GM12878 (cell line): ENCODE results near the gene RPS5. TPM values are rescaled to one million over a fixed set of nuclear protein-coding genes. Genes with fewer than 3 reads are reported as not detected.

ENCODE experiments used
- ATAC-seq: fragments of 200-7000 bp; cut with Tn5 transposase; 3 replicates; pipeline ENCODE4 v1.9.1; 2020; ENCODE audit warnings: mild to moderate bottlenecking, moderate library complexity
- BruUV-seq: library from RNA; stranded (reverse); fragments of 400-500 nt; replicated peaks from 2 replicates; lab custom pipeline; 2021; lab: Mats Ljungman, UMichigan
- CTCF ChIA-PET: fragments of 300-600 bp; sonication (Branson Sonifier 250); formaldehyde crosslinking; extraction: SDS; loops from one replicate; lab custom pipeline; 2021; ENCODE audit warnings: inconsistent platforms; lab: Yijun Ruan, JAX
- POLR2A ChIA-PET: fragments of 350-600 bp; formaldehyde crosslinking; extraction: SDS; loops from one replicate; lab custom pipeline; 2021; ENCODE audit warnings: inconsistent platforms; lab: Charles Lee
- RAD21 ChIA-PET: fragments of 300-600 bp; sonication (Branson Sonifier 250); formaldehyde crosslinking; loops from one replicate; lab custom pipeline; 2023; ENCODE audit warnings: antibody characterized with exemption; ENCODE audit not compliant: unreplicated experiment; lab: Charles Lee
- SMC1A ChIA-PET: fragments of 300-600 bp; sonication (Branson Sonifier 250); formaldehyde crosslinking; loops from one replicate; lab custom pipeline; 2023; ENCODE audit not compliant: unreplicated experiment, uncharacterized antibody; lab: Charles Lee
- DNase-seq: peaks from one replicate; pipeline ENCODE4 v3.0.0-alpha.2; 2011; ENCODE audit warnings: low read depth, low spot score
- FAIRE-seq: peaks from 3 replicates; lab custom pipeline; 2011; peaks lifted over from hg19 to GRCh38; lab: Jason Lieb, UNC
- H2AFZ ChIP-seq: 2 replicates; pipeline ENCODE4 v1.6.0; 2011; ENCODE audit warnings: low read depth, low read length, control low read depth; ENCODE audit not compliant: control insufficient read depth
- H3K27ac ChIP-seq: 2 replicates; pipeline ENCODE4 v1.5.1; 2011; ENCODE audit warnings: control low read depth; ENCODE audit not compliant: control insufficient read depth, insufficient read depth
- H3K27me3 ChIP-seq, 2 experiments: replicated peaks in 1 of 2; 2 replicates each; pipeline versions ENCODE4 v1.6.0 to v1.6.1; 2011; ENCODE audit warnings: low read length in 1 of 2; ENCODE audit not compliant: control insufficient read depth in 2 of 2, insufficient read depth in 2 of 2
- H3K36me3 ChIP-seq, 2 experiments: 2 replicates each; pipeline ENCODE4 v1.5.1; 2011; ENCODE audit warnings: low read length in 1 of 2; ENCODE audit not compliant: control insufficient read depth in 2 of 2, insufficient read depth in 2 of 2
- H3K4me1 ChIP-seq: 2 replicates; pipeline ENCODE4 v1.6.1; 2011; ENCODE audit warnings: mild to moderate bottlenecking, low read length, moderate library complexity, mixed read lengths; ENCODE audit not compliant: control insufficient read depth, insufficient read depth
- H3K4me2 ChIP-seq: 2 replicates; pipeline ENCODE4 v1.6.0; 2011; ENCODE audit warnings: control low read depth; ENCODE audit not compliant: control insufficient read depth, insufficient read depth
- H3K4me3 ChIP-seq: fragments of 200-600 bp; sonication (generic); 2 replicates; pipeline ENCODE4 v1.5.1; 2016
- H3K79me2 ChIP-seq: 2 replicates; pipeline ENCODE4 v1.6.0; 2011; ENCODE audit warnings: low read length; ENCODE audit not compliant: control insufficient read depth, insufficient read depth
- H3K9ac ChIP-seq: 2 replicates; pipeline ENCODE4 v1.8.0; 2011; ENCODE audit warnings: low read length, control low read depth, mixed read lengths; ENCODE audit not compliant: control insufficient read depth, insufficient read depth
- H3K9me3 ChIP-seq: replicated peaks from 3 replicates; pipeline ENCODE4 v1.5.1; 2011; ENCODE audit warnings: mild to moderate bottlenecking, low read length; ENCODE audit not compliant: control insufficient read depth, insufficient read depth
- H4K20me1 ChIP-seq: 2 replicates; pipeline ENCODE4 v1.6.0; 2011; ENCODE audit not compliant: control insufficient read depth, insufficient read depth
- CTCF ChIP-seq, 3 experiments: IDR thresholded peaks in 2 of 3; conservative IDR thresholded peaks in 1 of 3; 2 replicates each; pipeline ENCODE4 v1.5.1; 2011; ENCODE audit warnings: low read depth in 3 of 3, low read length in 3 of 3, mild to moderate bottlenecking in 3 of 3, control low read depth in 2 of 3, moderate library complexity in 2 of 3, inconsistent platforms in 1 of 3, mixed read lengths in 1 of 3; ENCODE audit not compliant: control insufficient read depth in 2 of 3, insufficient read depth in 1 of 3; ENCODE audit errors: extremely low read depth in 1 of 3
- MLLT1 ChIP-seq: fragments of 450-650 bp; IDR thresholded peaks from 2 replicates; pipeline ENCODE4 v1.6.1; 2016; ENCODE audit warnings: mild to moderate bottlenecking
- RAD51 ChIP-seq: fragments of 450-650 bp; IDR thresholded peaks from 2 replicates; pipeline ENCODE4 v1.6.1; 2016; ENCODE audit warnings: moderate library complexity, mild to moderate bottlenecking, inconsistent platforms
- WGBS: methylation state at CpG from one replicate; pipeline ENCODE4 v1.1.6; 2016; ENCODE audit warnings: low lambda C conversion rate; ENCODE audit not compliant: insufficient replicate concordance, insufficient coverage; ENCODE audit errors: missing lambda C conversion rate; 5-methylcytosine and 5-hydroxymethylcytosine counted together
- in situ Hi-C: fragments of 300-500 bp; cut with MboI; formaldehyde crosslinking; loops from 9 replicates; pipeline ENCODE4 v1.14.3; 2018; ENCODE audit warnings: mixed read lengths
- intact Hi-C: fragments of 100-400 bp; cut with micrococcal nuclease; formaldehyde crosslinking; loops from one replicate; pipeline ENCODE4 v1.14.2; 2022; ENCODE audit not compliant: unreplicated experiment
- polyA plus RNA-seq, 11 experiments: library from polyadenylated mRNA; depleted of rRNA in 4 of 11; unstranded in 6 of 11; stranded (reverse) in 5 of 11; fragments of >200 nt; fragmentation: Nextera tagmentation in 4 of 11; fragmentation: Illumina TruSeq in 1 of 11; extraction: Ambion mirVana in 4 of 11; extraction: Trizol in 1 of 11; gene quantifications; 1 replicate in 1 of 11; 2 replicates in 10 of 11; pipeline versions ENCODE4 v1.2.1 to v1.2.3, GENCODE V29; 2011 to 2016; ENCODE audit warnings: inconsistent platforms in 2 of 11, missing spikeins in 2 of 11, low read depth in 1 of 11
- total RNA-seq, 4 experiments: library from RNA; depleted of rRNA in 3 of 4; stranded (reverse); fragments of >200 nt in 3 of 4; fragmentation: Illumina TruSeq in 1 of 4; extraction: Trizol in 1 of 4; gene quantifications; 2 replicates each; pipeline versions ENCODE4 v1.2.1 to v1.2.3, GENCODE V29; 2013 to 2021

RPS5 gene
- total and polyA plus RNA-seq, 10 of the 15 experiments (the other 5 are each of a cell fraction or from before 2014, with no cell fraction given), result 1,284 to 3,652 (median 1,922) TPM

GRCh38 chr19:58406818-58407657 is 20.0 kb downstream of the RPS5 start:
- no peaks in the 10 kb centered on the region for H3K27me3 ChIP-seq
- H3K4me2 ChIP-seq, result peak overlapping the region; percentile 100
- ATAC-seq (no peak), DNase-seq (no peak)
- peak overlapping the region; percentile 80 for H3K27ac ChIP-seq
- no peak overlapping the region for H2AFZ ChIP-seq
- SMC1A ChIA-PET, result no interaction called here
- TF ChIP-seq MLLT1 (peak; percentile 77; the same call in 1 of the 2 replicates), CTCF (IDR thresholded peaks at IDR 0.05 in 2 of 3, conservative IDR thresholded peaks at IDR 0.05 in 1 of 3; ENCODE audit: control insufficient read depth in 2 of 3, extremely low read depth in 1 of 3, insufficient read depth in 1 of 3, low read depth in 3 of 3, low read length in 3 of 3) (peak in 2 of 3 experiments; percentile 13 to 36; a peak in 2 of 6 replicates), RAD51 (no peak)
- TF ChIP-seq, all 136 proteins: peak for 2
- CTCF ChIA-PET, result no interaction called here
- Histone ChIP-seq H3K4me1 (peaks cover 10% of the 10 kb centered on the region), H3K9me3 (no peaks in the 10 kb centered on the region), H3K4me3 (peak overlapping the region; percentile 90), H3K9ac (peak overlapping the region; percentile 90), H4K20me1 (no peaks in the 10 kb centered on the region), H3K79me2 (peaks cover 16% of the 10 kb centered on the region), H3K36me3 (no peaks in the 10 kb centered on the region)
- no peak for FAIRE-seq
- in situ Hi-C loops, result no loop called here
- no TSS peak for BruUV-seq
- WGBS, result 91% methylated on average over 10 of the region's 10 CpGs
- RAD21 ChIA-PET, result interaction anchor here (0.9 kb wide), 1 partner anchor 26 kb away, joined by 3 read pairs; the partner anchor contains the start of gene ZNF837
- intact Hi-C loops, result loop anchor here (5.0 kb wide), 1 partner anchor 60 kb away; the partner anchor contains the start of gene ZNF324
- POLR2A ChIA-PET, result interaction anchor here (0.5 to 1.1 kb wide), 2 partner anchors 19 to 44 kb away, joined by 3 to 4 read pairs; partner anchors contain the start of gene ZNF497
